ENCODE measurements around the gene CPT1C. TPM values are rescaled to one million over a fixed set of nuclear protein-coding genes. Genes with fewer than 3 reads are reported as not detected.

The CPT1C gene
- total and polyA plus RNA-seq, 10 donors = 5.2 to 17.0 (median 15.5) TPM

- intact Hi-C loops (cut with DNase I; ENCODE audit: low total_unique reads) = no loop called here
- TF ChIP-seq CTCF (IDR thresholded peaks at IDR 0.05 in 8 of 11, conservative IDR thresholded peaks at IDR 0.05 in 3 of 11) = peak; percentile 95 to 100 (median 100)
- TF ChIP-seq POLR2A (IDR thresholded peaks at IDR 0.05) = no peak
- TF ChIP-seq POLR2AphosphoS5 (IDR thresholded peaks at IDR 0.05) = peak; percentile 65 to 86 (median 76)
- Histone ChIP-seq H3K4me1 (peaks cover 20 to 71% (median 47%) of the 10 kb centered on the region in 6 donors), H3K4me3 (peak overlapping the region in 4 of 8 donors; percentile 24 to 57 (median 26)), H3K27ac (peak overlapping the region in 7 of 8 donors; percentile 39 to 94 (median 74)), H3K36me3 (peaks cover 4 to 61% (median 42%) of the 10 kb centered on the region in 6 donors), H3K27me3 (replicated peaks in 1 of 7) (no peaks in the 10 kb centered on the region), H3K9me3 (no peaks in the 10 kb centered on the region)
- peak; percentile 98 for DNase-seq
- 33 to 41% (median 34%) methylated on average over 35 to 40 of the region's 40 CpGs for whole genome bisulfite sequencing, 5 donors
Observed at GRCh38 chr19:49680421-49681351, 10.2 kb upstream of the CPT1C start.

- H3K36me3 ChIP-seq = peaks cover 4 to 73% (median 52%) of the 10 kb centered on the region in 6 donors
- peaks cover 20 to 76% (median 46%) of the 10 kb centered on the region in 6 donors for H3K4me1 ChIP-seq
- no peak overlapping the region for H3K4me3 ChIP-seq
- WGBS, 5 donors = 81 to 93% (median 84%) methylated on average over 15 to 19 of the region's 19 CpGs
- intact Hi-C loops (cut with DNase I; ENCODE audit: low total_unique reads) = no loop called here
- no peaks in the 10 kb centered on the region for H3K27me3 ChIP-seq (replicated peaks in 1 of 7)
- DNase-seq = peak; percentile 77
- no peak overlapping the region for H3K27ac ChIP-seq
- TF ChIP-seq CTCF (IDR thresholded peaks at IDR 0.05 in 8 of 11, conservative IDR thresholded peaks at IDR 0.05 in 3 of 11) (no peak), POLR2AphosphoS5 (IDR thresholded peaks at IDR 0.05) (peak in 2 of 3 donors; percentile 29 to 58)
- H3K9me3 ChIP-seq = no peaks in the 10 kb centered on the region
Observed at GRCh38 chr19:49681830-49682229, 9.1 kb upstream of the CPT1C start.

- Histone ChIP-seq H3K27me3 (replicated peaks in 1 of 7) (no peaks in the 10 kb centered on the region), H3K4me3 (no peak overlapping the region), H3K4me1 (peaks cover 24 to 81% (median 49%) of the 10 kb centered on the region in 6 donors), H3K27ac (no peak overlapping the region), H3K36me3 (peaks cover 4 to 77% (median 56%) of the 10 kb centered on the region in 6 donors), H3K9me3 (no peaks in the 10 kb centered on the region)
- 85 to 97% (median 92%) methylated on average over 8 of the region's 8 CpGs for WGBS, 5 donors
- no peak for TF ChIP-seq POLR2A (IDR thresholded peaks at IDR 0.05)
- no peak for TF ChIP-seq CTCF (IDR thresholded peaks at IDR 0.05 in 8 of 11, conservative IDR thresholded peaks at IDR 0.05 in 3 of 11)
- no peak for TF ChIP-seq POLR2AphosphoS5 (IDR thresholded peaks at IDR 0.05)
- peak; percentile 41 for DNase-seq
- intact Hi-C loops (cut with DNase I; ENCODE audit: low total_unique reads) = no loop called here
Observed at GRCh38 chr19:49682274-49682673, 8.6 kb upstream of the CPT1C start.

- peaks cover 4 to 93% (median 61%) of the 10 kb centered on the region in 6 donors for H3K36me3 ChIP-seq
Observed at GRCh38 chr19:49683814-49684250, 7.1 kb upstream of the CPT1C start.

More at GRCh38 chr19:49683814-49684250, 7.1 kb upstream of the CPT1C start:
- no peak for TF ChIP-seq POLR2A (IDR thresholded peaks at IDR 0.05)
- TF ChIP-seq POLR2AphosphoS5 (IDR thresholded peaks at IDR 0.05) = peak in 2 of 3 donors; percentile 10 to 22
- TF ChIP-seq CTCF (IDR thresholded peaks at IDR 0.05 in 8 of 11, conservative IDR thresholded peaks at IDR 0.05 in 3 of 11) = no peak
- intact Hi-C loops (cut with DNase I; ENCODE audit: low total_unique reads) = no loop called here
- H3K4me3 ChIP-seq = no peak overlapping the region
- DNase-seq = no peak
- no peak overlapping the region for H3K27ac ChIP-seq
- H3K27me3 ChIP-seq (replicated peaks in 1 of 7) = no peaks in the 10 kb centered on the region
- H3K9me3 ChIP-seq = no peaks in the 10 kb centered on the region
- 88 to 94% (median 93%) methylated on average over 18 of the region's 18 CpGs for WGBS, 5 donors
- H3K4me1 ChIP-seq = peaks cover 23 to 81% (median 48%) of the 10 kb centered on the region in 6 donors

Data from spleen (tissue), 11 donors.